GM13976 (cell line): ENCODE measurements around the gene PSMA5.

ENCODE experiments used
- DNase-seq: peaks from one replicate; pipeline ENCODE4 v3.0.0; 2012; ENCODE audit warnings: low spot score
- in situ Hi-C: fragments of 300-500 bp; cut with MboI; formaldehyde crosslinking; loops from one replicate; pipeline ENCODE4 v1.12.0; 2022; ENCODE audit warnings: low sequenced_read_pairs, mixed read lengths, inconsistent platforms; ENCODE audit not compliant: unreplicated experiment
- TF ChIP-seq, protein P1 (sequence below): IDR thresholded peaks from 2 replicates; pipeline ENCODE4 v1.5.1; 2012; ENCODE audit warnings: borderline replicate concordance, mild to moderate bottlenecking; ENCODE audit not compliant: insufficient read depth; ENCODE audit errors: extremely low read depth, missing control alignments, control extremely low read depth

The PSMA5 gene

DNA sequence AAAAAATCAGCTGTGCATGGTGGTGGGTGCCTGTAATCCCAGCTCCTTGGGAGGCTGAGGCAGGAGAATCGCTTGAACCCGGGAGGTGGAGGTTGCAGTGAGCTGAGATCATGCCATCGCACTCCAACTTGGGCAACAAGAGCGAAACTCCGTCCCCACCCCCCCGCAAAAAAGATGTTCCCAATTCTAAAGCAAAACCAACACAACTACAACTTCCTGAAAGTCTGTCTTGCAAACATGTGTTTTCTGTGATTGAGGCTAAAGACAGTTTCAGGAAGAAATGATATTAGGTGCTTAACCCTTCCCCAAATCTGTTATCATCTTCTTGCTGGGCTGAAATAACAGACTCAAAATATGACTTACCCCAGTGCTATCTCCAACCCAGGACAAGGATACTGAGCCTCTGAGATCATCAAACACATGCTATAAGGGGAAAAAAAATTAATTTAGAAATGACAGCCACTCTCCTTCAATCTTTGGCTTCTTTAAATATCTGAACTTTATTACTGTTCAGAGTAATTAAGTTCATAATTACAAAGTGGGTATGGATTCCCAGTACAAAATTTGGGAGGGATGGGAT is 57.0 kb downstream of the PSMA5 start:
- TF ChIP-seq, protein P1, sequence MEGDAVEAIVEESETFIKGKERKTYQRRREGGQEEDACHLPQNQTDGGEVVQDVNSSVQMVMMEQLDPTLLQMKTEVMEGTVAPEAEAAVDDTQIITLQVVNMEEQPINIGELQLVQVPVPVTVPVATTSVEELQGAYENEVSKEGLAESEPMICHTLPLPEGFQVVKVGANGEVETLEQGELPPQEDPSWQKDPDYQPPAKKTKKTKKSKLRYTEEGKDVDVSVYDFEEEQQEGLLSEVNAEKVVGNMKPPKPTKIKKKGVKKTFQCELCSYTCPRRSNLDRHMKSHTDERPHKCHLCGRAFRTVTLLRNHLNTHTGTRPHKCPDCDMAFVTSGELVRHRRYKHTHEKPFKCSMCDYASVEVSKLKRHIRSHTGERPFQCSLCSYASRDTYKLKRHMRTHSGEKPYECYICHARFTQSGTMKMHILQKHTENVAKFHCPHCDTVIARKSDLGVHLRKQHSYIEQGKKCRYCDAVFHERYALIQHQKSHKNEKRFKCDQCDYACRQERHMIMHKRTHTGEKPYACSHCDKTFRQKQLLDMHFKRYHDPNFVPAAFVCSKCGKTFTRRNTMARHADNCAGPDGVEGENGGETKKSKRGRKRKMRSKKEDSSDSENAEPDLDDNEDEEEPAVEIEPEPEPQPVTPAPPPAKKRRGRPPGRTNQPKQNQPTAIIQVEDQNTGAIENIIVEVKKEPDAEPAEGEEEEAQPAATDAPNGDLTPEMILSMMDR: no peak
- in situ Hi-C loops: no loop called here
- no peak for DNase-seq

GRCh38 chr1:109368464-109368863 is 57.8 kb downstream of the PSMA5 start:
- in situ Hi-C loops: no loop called here
- DNase-seq: no peak
- TF ChIP-seq, protein P1: no peak

DNA sequence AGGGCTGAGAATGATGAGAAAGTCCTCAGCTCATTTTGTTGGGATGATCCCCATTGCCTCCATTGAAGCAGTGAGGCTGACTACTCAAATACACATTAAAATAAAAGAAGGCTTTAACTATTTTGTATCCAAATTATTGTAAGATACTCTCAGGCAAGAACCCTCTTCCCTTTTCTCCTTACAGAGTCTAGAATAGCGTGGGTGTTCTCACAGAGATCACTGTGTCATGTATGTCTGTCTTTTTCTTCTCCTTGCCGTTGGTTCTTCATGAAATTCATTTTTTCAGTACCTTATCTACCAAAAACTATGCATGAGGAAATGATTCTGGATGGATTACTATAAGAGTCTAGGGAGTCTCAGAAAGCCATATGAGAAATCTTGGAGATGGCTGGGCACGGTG is 58.6 kb downstream of the PSMA5 start:
- TF ChIP-seq, protein P1: no peak
- no peak for DNase-seq
- in situ Hi-C loops: no loop called here

GRCh38 chr1:109365642-109366204 is 60.5 kb downstream of the PSMA5 start:
- no peak for DNase-seq
- TF ChIP-seq, protein P1: no peak
- in situ Hi-C loops: no loop called here

GRCh38 chr1:109361649-109362048 is 64.6 kb downstream of the PSMA5 start:
- TF ChIP-seq, protein P1: no peak
- DNase-seq: no peak
- in situ Hi-C loops: no loop called here

DNA sequence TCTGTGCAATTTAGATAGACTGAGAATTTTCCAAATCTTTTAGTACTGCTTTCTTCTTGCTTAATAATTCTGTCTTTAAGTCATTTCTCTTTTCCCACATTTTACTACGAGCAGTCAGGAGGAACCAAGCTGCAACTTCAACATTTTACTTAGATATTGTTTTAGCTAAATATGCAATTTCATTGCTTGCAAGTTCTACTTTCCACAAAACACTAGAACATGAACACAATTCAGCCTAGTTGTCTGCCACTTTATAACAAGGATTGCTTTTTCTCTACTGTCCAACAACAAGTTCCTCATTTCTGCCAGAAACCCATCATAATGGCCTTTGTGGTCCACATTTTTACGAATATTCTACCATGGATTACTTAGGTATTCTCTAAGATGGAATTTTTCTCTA is 65.2 kb downstream of the PSMA5 start:
- in situ Hi-C loops: no loop called here
- TF ChIP-seq, protein P1: no peak
- DNase-seq: no peak
